Umbilical cord (tissue), 2 donors: ENCODE results near the gene VWA5B2. TPM values are rescaled to one million over a fixed set of nuclear protein-coding genes. Genes with fewer than 3 reads are reported as not detected.
"Not testable (repeated sequence)": the region's sequence is repeated elsewhere in the genome, so short reads cannot be mapped to it uniquely, and the experiment has no call there.

Source experiments
- DNase-seq: peaks from one replicate; pipeline ENCODE4 v3.0.0-alpha.2; 2015; ENCODE audit warnings: low spot score
- total RNA-seq: library from RNA; depleted of rRNA; stranded (reverse); fragments of >200 nt; gene quantifications from one replicate; pipeline ENCODE4 v1.2.3, GENCODE V29; 2014; ENCODE audit warnings: low replicate concordance; ENCODE audit not compliant: insufficient read depth

The VWA5B2 gene
- total RNA-seq, 1 donor from 2014 or later, result 1.7 TPM

- DNase-seq, result peak; percentile 15
Observed at GRCh38 chr3:184241447-184242296, 12.3 kb downstream of the VWA5B2 start.

GRCh38 chr3:184242297-184242685 is 12.9 kb downstream of the VWA5B2 start:
- DNase-seq, result no peak

- DNase-seq, result peak; percentile 85
Observed at GRCh38 chr3:184248454-184249411, 19.3 kb downstream of the VWA5B2 start, which contains the start of gene ALG3. Gene ALG3, minus strand, starts transcription at chr3:184248962. Its CDS starts 22 bp downstream, at chr3:184248940.

GRCh38 chr3:184249412-184250166 is 20.2 kb downstream of the VWA5B2 start, which contains the start of gene EEF1AKMT4:
Gene EEF1AKMT4, plus strand, starts transcription at chr3:184249672. Its CDS starts 23 bp downstream, at chr3:184249695.
- DNase-seq, result peak; percentile 98

GRCh38 chr3:184250167-184250828 is 20.9 kb downstream of the VWA5B2 start:
- peak; percentile 86 for DNase-seq

- no peak for DNase-seq
Observed at GRCh38 chr3:184255291-184256039, 26.1 kb downstream of the VWA5B2 start.

GRCh38 chr3:184257083-184257915 is 27.9 kb downstream of the VWA5B2 start:
- no peak for DNase-seq

GRCh38 chr3:184258926-184259325 is 29.5 kb downstream of the VWA5B2 start:
- DNase-seq, result no peak

GRCh38 chr3:184259396-184259877 is 30.1 kb downstream of the VWA5B2 start:
- DNase-seq, result no peak

- DNase-seq, result peak; percentile 12
Observed at GRCh38 chr3:184259878-184260723, 30.7 kb downstream of the VWA5B2 start.

- no peak for DNase-seq
Observed at GRCh38 chr3:184260724-184261269, 31.4 kb downstream of the VWA5B2 start.

- DNase-seq, result peak; percentile 10
Observed at GRCh38 chr3:184261270-184261853, 32.0 kb downstream of the VWA5B2 start, which contains the start of gene CAMK2N2. Gene CAMK2N2, minus strand, starts transcription at chr3:184261553. Its CDS starts 268 bp downstream, at chr3:184261285.

GRCh38 chr3:184261854-184262763 is 32.7 kb downstream of the VWA5B2 start:
- no peak for DNase-seq

- no peak for DNase-seq
Observed at GRCh38 chr3:184262764-184263179, 33.4 kb downstream of the VWA5B2 start.

- DNase-seq, result not testable (repeated sequence)
Observed at GRCh38 chr3:184267249-184267648, 37.9 kb downstream of the VWA5B2 start.

GRCh38 chr3:184272269-184272668 is 42.9 kb downstream of the VWA5B2 start:
- no peak for DNase-seq
